ENCODE measurements around the gene KCNH2.

KCNH2 gene

GRCh38 chr7:150947761-150948651 is 30.1 kb downstream of the KCNH2 start:
- no peak for DNase-seq (ENCODE audit: low read depth)

DNA sequence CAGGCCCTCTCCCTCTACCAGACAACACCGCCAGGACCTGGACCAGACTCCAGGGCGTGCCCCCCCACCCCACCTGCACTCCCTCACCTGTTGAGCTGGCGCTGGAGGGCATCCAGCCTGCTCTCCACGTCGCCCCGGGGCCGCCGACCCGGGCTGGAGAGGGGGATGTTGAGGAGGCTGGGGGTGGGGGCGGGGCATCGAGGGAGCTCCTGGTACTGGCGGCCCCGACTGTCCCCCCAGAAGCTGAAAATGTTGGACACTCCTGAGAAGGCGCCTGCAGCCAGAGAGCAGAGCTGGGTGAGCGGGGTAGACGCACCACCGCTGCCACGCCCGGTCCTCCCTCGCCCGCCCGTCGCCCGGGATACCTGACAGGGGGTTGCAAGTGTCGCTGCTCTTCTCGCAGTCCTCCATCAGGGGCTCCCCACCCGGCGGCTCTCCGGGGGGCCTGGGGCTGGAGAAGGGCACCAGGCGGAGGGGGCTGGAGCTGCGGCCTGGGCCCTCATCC is 30.8 kb downstream of the KCNH2 start:
- no peak for DNase-seq (ENCODE audit: low read depth)

- no peak for DNase-seq (ENCODE audit: low read depth)
Observed at GRCh38 chr7:150946421-150947240, 31.5 kb downstream of the KCNH2 start.

- no peak for DNase-seq (ENCODE audit: low read depth)
Observed at GRCh38 chr7:150945853-150946420, 32.2 kb downstream of the KCNH2 start.

GRCh38 chr7:150945171-150945852 is 32.8 kb downstream of the KCNH2 start:
- DNase-seq (ENCODE audit: low read depth), result no peak

- no peak for DNase-seq (ENCODE audit: low read depth)
Observed at GRCh38 chr7:150944066-150945042, 33.8 kb downstream of the KCNH2 start.

- no peak for DNase-seq (ENCODE audit: low read depth)
Observed at GRCh38 chr7:150943453-150943814, 34.7 kb downstream of the KCNH2 start.

GRCh38 chr7:150942591-150943452 is 35.3 kb downstream of the KCNH2 start:
- no peak for DNase-seq (ENCODE audit: low read depth)

DNA sequence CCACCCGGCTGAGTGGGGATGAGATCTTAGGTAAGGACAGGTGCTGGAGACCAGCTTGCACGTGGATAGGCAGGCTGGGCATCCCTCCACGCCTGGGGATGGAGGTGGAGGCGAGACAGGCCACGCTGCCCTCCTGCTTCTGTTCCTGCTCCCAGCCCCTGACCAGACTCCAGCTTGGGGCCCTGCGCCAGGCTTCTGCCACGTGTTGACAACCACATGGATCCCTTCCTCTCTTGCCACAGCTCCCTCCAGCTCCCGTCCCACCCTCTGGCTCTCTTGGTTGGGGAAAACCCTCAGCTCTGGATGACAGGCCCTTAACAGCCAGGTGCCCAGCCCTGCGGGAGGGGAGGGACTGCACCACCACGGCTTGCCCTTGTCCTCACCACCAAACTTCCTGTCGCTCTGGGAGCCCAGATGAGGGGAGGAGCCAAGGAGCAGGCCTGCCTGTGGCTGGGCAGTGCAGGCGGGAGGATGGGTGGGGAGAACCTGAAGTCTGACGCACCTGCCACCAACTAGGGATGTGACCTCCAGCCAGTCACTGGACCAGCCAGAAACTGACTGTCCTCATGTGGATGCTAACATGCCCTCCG is 36.0 kb downstream of the KCNH2 start:
- DNase-seq (ENCODE audit: low read depth), result no peak

- no peak for DNase-seq (ENCODE audit: low read depth)
Observed at GRCh38 chr7:150941351-150942000, 36.6 kb downstream of the KCNH2 start.

DNA sequence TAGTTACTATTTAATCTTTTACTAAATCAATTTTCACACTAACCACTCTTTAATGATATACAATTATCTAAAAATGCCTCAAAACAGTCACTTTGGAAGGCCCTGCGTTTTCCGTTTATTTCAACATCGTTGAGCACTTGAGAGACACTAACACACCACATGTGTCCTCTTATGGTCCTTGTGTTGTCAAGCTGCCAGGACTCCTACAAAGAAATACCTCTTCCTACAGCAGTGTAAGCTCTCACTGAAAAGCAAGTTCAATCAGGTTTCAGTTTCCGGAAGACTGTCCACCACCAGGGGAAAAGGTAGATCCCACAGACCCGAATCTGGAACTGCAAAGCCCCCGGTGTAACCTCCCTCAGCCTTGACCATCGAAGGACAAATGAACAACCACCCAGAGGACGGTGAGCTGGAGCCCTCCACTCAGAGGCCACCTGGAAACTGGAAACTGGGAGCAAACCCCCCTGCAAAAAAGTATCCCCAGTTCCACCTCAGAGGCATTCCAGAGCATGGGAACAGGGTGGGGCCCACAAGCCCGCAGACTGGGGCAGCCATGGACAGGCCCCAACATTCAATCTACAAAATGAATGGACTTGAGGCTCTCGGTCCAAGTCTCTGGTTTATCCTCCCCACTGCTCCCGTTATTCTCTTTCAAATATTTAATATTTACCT is 37.6 kb downstream of the KCNH2 start:
- DNase-seq (ENCODE audit: low read depth), result no peak

DNA sequence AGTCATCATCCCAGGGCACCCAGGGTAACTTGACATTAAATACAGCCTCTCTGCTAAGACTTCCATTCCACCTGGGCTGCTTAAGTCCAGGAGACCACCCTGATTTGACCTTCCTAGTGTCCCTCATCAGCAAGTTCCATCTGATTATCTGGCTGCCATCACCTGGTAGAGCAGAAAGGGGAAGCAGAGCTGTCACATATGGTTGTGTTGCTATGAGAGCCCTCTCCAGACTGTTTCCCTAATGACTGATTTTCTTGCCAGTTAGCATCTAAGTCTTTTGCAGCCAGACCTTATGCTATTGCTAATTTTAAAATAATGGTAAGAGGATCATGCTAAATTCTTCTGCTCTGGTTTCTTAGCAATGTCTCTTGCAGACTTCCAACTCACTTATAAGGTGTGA is 38.7 kb downstream of the KCNH2 start:
- DNase-seq (ENCODE audit: low read depth), result no peak

GRCh38 chr7:150939052-150939451 is 39.1 kb downstream of the KCNH2 start:
- DNase-seq (ENCODE audit: low read depth), result no peak

GRCh38 chr7:150938566-150938965 is 39.6 kb downstream of the KCNH2 start:
- DNase-seq (ENCODE audit: low read depth), result no peak

DNA sequence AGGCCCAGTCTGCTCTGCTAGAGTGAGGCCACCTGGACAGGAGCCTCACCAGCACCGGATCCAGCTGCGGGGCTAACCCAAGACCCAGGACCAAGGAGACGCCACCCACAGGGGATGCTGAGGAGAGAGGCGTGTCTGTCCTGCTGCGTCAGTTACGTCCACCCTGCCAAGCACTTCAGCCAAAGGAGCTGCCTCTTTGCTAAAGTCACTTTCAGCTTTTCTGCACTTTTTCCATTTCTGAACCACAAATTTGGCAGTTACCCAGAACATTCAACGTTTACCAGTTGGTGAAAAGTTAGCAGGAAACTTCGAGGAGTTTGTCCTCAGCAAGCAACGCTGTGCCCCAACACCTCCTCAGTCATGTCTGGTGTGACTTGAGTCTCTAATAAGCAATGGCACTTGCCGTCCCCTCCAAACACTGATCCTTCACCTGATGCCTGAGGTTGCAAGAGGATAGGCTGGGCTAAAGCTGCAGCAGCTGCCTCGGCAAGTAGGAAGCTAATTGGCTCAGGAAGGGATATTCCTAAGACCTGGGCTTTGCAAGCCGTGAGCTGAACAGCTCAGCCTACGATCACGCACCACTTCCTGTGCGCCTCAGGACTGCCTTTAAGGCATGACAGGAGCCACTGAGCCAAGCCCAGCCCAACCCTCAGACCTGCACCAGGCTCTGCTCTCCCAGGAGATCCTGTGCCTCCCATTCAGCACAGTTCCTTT is 40.1 kb downstream of the KCNH2 start:
- peak; percentile 19 for DNase-seq (ENCODE audit: low read depth)

- no peak for DNase-seq (ENCODE audit: low read depth)
Observed at GRCh38 chr7:150936018-150936417, 42.1 kb downstream of the KCNH2 start.

DNA sequence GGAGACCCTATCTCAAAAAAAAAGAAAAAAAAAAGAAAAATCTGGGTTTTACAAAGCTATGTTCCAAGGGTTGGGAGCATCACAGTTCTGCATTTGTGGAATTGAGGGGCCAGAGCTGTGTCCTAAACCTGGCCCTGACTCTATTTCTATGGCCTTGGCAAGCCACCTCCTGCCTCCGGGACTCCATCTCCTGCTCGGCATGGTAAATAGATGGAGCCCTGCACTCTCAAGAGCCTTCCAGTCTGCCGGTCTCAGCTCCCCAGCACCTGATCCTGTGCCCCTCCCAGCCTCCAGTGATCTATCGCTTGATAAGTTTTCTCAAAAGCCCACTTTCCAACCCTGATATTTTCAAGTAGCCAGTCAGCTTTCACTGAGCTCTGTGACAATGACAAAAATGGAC is 43.0 kb downstream of the KCNH2 start:
- DNase-seq (ENCODE audit: low read depth), result no peak

Data from stromal cell of bone marrow (primary cell).